RWPE1 (cell line): ENCODE results near the gene C10orf67.

Source experiments
- CTCF ChIA-PET: fragments of 350-600 bp; sonication (Branson Sonifier 250); formaldehyde crosslinking; extraction: SDS; loops from one replicate; lab custom pipeline; 2021; lab: Yijun Ruan, JAX
- POLR2A ChIA-PET: fragments of 400-600 bp; formaldehyde crosslinking; extraction: SDS; loops from one replicate; lab custom pipeline; 2020; ENCODE audit warnings: antibody characterized with exemption; ENCODE audit not compliant: low non-redundant PET; lab: Yijun Ruan, JAX
- DNase-seq: peaks from one replicate; pipeline ENCODE4 v3.0.0; 2012; ENCODE audit warnings: low spot score
- H3K27ac ChIP-seq: fragments of 450-650 bp; 2 replicates; pipeline ENCODE4 v1.5.1; 2017
- TF ChIP-seq, protein P1 (sequence below): fragments of 450-650 bp; conservative IDR thresholded peaks from 2 replicates; pipeline ENCODE4 v1.5.1; 2017; ENCODE audit warnings: low read depth, mild to moderate bottlenecking

C10orf67 gene

DNA sequence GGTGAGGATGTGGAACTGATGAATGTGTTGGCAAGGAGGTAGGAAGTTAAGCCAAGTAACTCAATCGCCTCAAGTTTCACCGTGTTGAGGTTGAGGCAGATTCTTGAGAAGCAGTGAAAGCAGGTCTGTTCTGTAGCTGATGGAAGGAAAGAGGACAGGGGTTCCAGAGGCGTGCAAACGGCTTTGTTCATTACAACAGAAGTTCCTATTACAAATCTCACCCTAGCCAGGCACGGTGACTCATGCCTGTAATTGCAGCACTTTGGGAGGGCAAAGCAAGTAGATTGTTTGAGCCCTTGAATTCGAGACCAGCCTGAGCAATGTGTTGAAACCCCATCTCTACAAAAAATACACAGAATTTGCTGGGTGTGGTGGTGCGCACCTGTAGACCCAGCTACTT lies 189.4 kb downstream of the C10orf67 start:
- DNase-seq: no peak
- ChIA-PET POLR2A (no interaction called here), CTCF (no interaction called here)
- H3K27ac ChIP-seq: no peak overlapping the region
- TF ChIP-seq, protein P1, sequence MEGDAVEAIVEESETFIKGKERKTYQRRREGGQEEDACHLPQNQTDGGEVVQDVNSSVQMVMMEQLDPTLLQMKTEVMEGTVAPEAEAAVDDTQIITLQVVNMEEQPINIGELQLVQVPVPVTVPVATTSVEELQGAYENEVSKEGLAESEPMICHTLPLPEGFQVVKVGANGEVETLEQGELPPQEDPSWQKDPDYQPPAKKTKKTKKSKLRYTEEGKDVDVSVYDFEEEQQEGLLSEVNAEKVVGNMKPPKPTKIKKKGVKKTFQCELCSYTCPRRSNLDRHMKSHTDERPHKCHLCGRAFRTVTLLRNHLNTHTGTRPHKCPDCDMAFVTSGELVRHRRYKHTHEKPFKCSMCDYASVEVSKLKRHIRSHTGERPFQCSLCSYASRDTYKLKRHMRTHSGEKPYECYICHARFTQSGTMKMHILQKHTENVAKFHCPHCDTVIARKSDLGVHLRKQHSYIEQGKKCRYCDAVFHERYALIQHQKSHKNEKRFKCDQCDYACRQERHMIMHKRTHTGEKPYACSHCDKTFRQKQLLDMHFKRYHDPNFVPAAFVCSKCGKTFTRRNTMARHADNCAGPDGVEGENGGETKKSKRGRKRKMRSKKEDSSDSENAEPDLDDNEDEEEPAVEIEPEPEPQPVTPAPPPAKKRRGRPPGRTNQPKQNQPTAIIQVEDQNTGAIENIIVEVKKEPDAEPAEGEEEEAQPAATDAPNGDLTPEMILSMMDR: no peak
